CD14-positive monocyte (primary cell): ENCODE data around the gene RNF121. TPM values are rescaled to one million over a fixed set of nuclear protein-coding genes. Genes with fewer than 3 reads are reported as not detected.

Experiments
- DNase-seq, 3 donors: peaks; one replicate each; pipeline ENCODE4 v3.0.0-alpha.2; 2011 to 2022
- H2AFZ ChIP-seq: 2 replicates; pipeline ENCODE4 v1.6.0; 2012; ENCODE audit warnings: mild to moderate bottlenecking, low read depth, low read length, inconsistent platforms; ENCODE audit not compliant: insufficient read depth, poor library complexity, severe bottlenecking
- H3K27ac ChIP-seq, 2 donors: 1 replicate in 1 of 2; 2 replicates in 1 of 2; pipeline ENCODE4 v1.5.1; 2012 to 2013; ENCODE audit warnings: low read length in 2 of 2, control low read depth in 1 of 2, inconsistent platforms in 1 of 2, low read depth in 1 of 2, mild to moderate bottlenecking in 1 of 2
- H3K27me3 ChIP-seq, 2 donors: one replicate each; pipeline versions ENCODE4 v1.6.0 to v1.6.1; 2011 to 2013; ENCODE audit warnings: low read length in 2 of 2; ENCODE audit not compliant: control insufficient read depth in 2 of 2, insufficient read depth in 2 of 2
- H3K36me3 ChIP-seq, 2 donors: replicated peaks in 1 of 2; 1 replicate in 1 of 2; 2 replicates in 1 of 2; pipeline versions ENCODE4 v1.5.1 to v1.6.1; 2012 to 2013; ENCODE audit warnings: low read length in 2 of 2, control low read depth in 1 of 2, inconsistent platforms in 1 of 2, mild to moderate bottlenecking in 1 of 2; ENCODE audit not compliant: insufficient read depth in 2 of 2, control insufficient read depth in 1 of 2
- H3K4me1 ChIP-seq, 2 donors: 1 replicate in 1 of 2; 2 replicates in 1 of 2; pipeline versions ENCODE4 v1.5.1 to v1.6.1; 2012 to 2013; ENCODE audit warnings: low read length in 2 of 2, control low read depth in 1 of 2, inconsistent platforms in 1 of 2, mild to moderate bottlenecking in 1 of 2, moderate library complexity in 1 of 2; ENCODE audit not compliant: insufficient read depth in 2 of 2, control insufficient read depth in 1 of 2
- H3K4me2 ChIP-seq: replicated peaks from 2 replicates; pipeline ENCODE3; 2012; ENCODE audit warnings: low read length, moderate library complexity, mild to moderate bottlenecking; ENCODE audit not compliant: poor library complexity, severe bottlenecking; ENCODE audit errors: extremely low read depth
- H3K4me3 ChIP-seq, 3 experiments: fragments of 200-600 bp in 1 of 3; sonication (generic) in 1 of 3; replicated peaks in 1 of 3; 1 replicate in 2 of 3; 2 replicates in 1 of 3; pipeline ENCODE4 v1.5.1; 2011 to 2013; ENCODE audit warnings: low read length in 3 of 3, mild to moderate bottlenecking in 3 of 3, control low read depth in 2 of 3, low read depth in 2 of 3, inconsistent platforms in 1 of 3, moderate library complexity in 1 of 3
- H3K79me2 ChIP-seq: 2 replicates; pipeline ENCODE4 v1.6.0; 2012; ENCODE audit warnings: mild to moderate bottlenecking, control low read depth, inconsistent platforms, low read length, moderate library complexity; ENCODE audit not compliant: insufficient read depth
- H3K9ac ChIP-seq: 2 replicates; pipeline ENCODE4 v1.6.0; 2017; ENCODE audit warnings: low read length, mild to moderate bottlenecking; ENCODE audit not compliant: insufficient read depth, poor library complexity, severe bottlenecking
- H3K9me3 ChIP-seq, 2 donors: replicated peaks in 1 of 2; 1 replicate in 1 of 2; 2 replicates in 1 of 2; pipeline versions ENCODE4 v1.5.1 to v1.6.1; 2012 to 2013; ENCODE audit warnings: low read length in 2 of 2, control low read depth in 1 of 2; ENCODE audit not compliant: control insufficient read depth in 1 of 2, insufficient read depth in 1 of 2
- H4K20me1 ChIP-seq: 2 replicates; pipeline ENCODE4 v1.6.0; 2012; ENCODE audit warnings: mild to moderate bottlenecking, low read length, control low read depth, moderate library complexity; ENCODE audit not compliant: insufficient read depth
- H3K27ac Mint-ChIP-seq, 7 donors: one replicate each; pipeline ENCODE4 v1.8.0; 2020; ENCODE audit warnings: mild to moderate bottlenecking in 7 of 7, mixed read lengths in 7 of 7, moderate library complexity in 6 of 7, inconsistent platforms in 2 of 7
- H3K27me3 Mint-ChIP-seq, 3 donors: one replicate each; pipeline ENCODE4 v1.8.0; 2021 to 2022; ENCODE audit warnings: low read depth in 3 of 3, mild to moderate bottlenecking in 3 of 3, mixed read lengths in 3 of 3, moderate library complexity in 3 of 3, inconsistent platforms in 1 of 3
- H3K36me3 Mint-ChIP-seq, 2 donors: one replicate each; pipeline ENCODE4 v1.8.0; 2020; ENCODE audit warnings: mixed read lengths in 2 of 2, inconsistent platforms in 1 of 2, mild to moderate bottlenecking in 1 of 2
- H3K4me1 Mint-ChIP-seq: one replicate; pipeline ENCODE4 v1.8.0; 2020; ENCODE audit warnings: mild to moderate bottlenecking, mixed read lengths
- H3K4me3 Mint-ChIP-seq, 2 donors: one replicate each; pipeline ENCODE4 v1.8.0; 2020; ENCODE audit warnings: mild to moderate bottlenecking in 2 of 2, mixed read lengths in 2 of 2, moderate library complexity in 1 of 2
- H3K9me3 Mint-ChIP-seq, 7 donors: one replicate each; pipeline ENCODE4 v1.8.0; 2020 to 2022; ENCODE audit warnings: mixed read lengths in 7 of 7, mild to moderate bottlenecking in 6 of 7, moderate library complexity in 6 of 7, inconsistent platforms in 2 of 7
- WGBS: methylation state at CpG from one replicate; pipeline ENCODE4 v1.1.5; 2013; ENCODE audit warnings: missing lambda C conversion rate; ENCODE audit not compliant: insufficient coverage; 5-methylcytosine and 5-hydroxymethylcytosine counted together
- intact Hi-C, 2 donors: fragments of 100-400 bp; cut with micrococcal nuclease; formaldehyde crosslinking; loops; one replicate each; pipeline versions ENCODE4 v1.15.0 to v1.15.1; 2023
- polyA plus RNA-seq, 3 donors: library from polyadenylated mRNA; depleted of rRNA in 1 of 3; unstranded in 2 of 3; stranded (reverse) in 1 of 3; fragments of 300-500 nt in 2 of 3; fragments of >200 nt in 1 of 3; fragmentation: Illumina TruSeq in 2 of 3; gene quantifications; 1 replicate in 2 of 3; 2 replicates in 1 of 3; pipeline ENCODE4 v1.2.3, GENCODE V29; 2012 to 2021
- TF ChIP-seq, protein P1 (sequence below): fragments of 200-600 bp; IDR thresholded peaks from one replicate; pipeline ENCODE4 v1.8.0; 2022; ENCODE audit warnings: antibody characterized with exemption, mild to moderate bottlenecking

RNF121 gene
- polyA plus RNA-seq, 3 donors, result 7.7 to 25.2 (median 9.2) TPM

DNA sequence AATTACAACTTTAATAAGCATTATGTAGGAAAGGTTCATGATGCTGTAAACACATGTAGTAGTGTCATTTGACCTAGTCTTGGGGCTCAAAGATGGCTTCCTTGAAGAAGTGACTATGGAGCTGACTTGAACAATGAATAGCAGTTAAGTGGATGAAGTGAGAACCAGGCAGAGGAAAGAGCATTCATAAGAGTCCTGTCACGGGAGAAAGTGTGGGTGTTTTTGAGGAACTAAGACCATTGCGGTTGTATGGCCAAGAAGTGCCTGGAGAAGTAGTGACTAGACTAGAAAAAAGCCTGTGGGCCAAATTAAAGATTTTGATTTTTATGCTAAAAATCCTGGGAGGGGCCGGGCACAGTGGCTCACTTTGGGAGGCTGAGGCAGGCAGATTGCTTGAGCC is 62.6 kb downstream of the RNF121 start:
- H3K9me3 ChIP-seq, result no peaks in the 10 kb centered on the region
- no peaks in the 10 kb centered on the region for H3K9me3 Mint-ChIP-seq
- peaks cover 41 to 42% of the 10 kb centered on the region in 2 donors for H3K4me1 ChIP-seq
- no peak overlapping the region for H3K4me3 ChIP-seq
- H2AFZ ChIP-seq, result no peak overlapping the region
- no peaks in the 10 kb centered on the region for H3K27me3 ChIP-seq
- H3K4me3 Mint-ChIP-seq, result no peak overlapping the region
- DNase-seq, result peak; percentile 88 to 94 (median 90)
- H3K27ac ChIP-seq, result peak overlapping the region; percentile 77 to 89
- 0% methylated on average over 2 of the region's 3 CpGs for WGBS
- H3K27me3 Mint-ChIP-seq, result peaks cover 0 to 2% (median 2%) of the 10 kb centered on the region in 3 donors
- peaks cover 2 to 21% of the 10 kb centered on the region in 2 donors for H3K36me3 ChIP-seq
- peaks cover 39% of the 10 kb centered on the region for H3K4me1 Mint-ChIP-seq
- intact Hi-C loops, result no loop called here
- no peaks in the 10 kb centered on the region for H4K20me1 ChIP-seq
- H3K27ac Mint-ChIP-seq, result peak overlapping the region; percentile 87 to 97 (median 96)
- H3K79me2 ChIP-seq, result no peaks in the 10 kb centered on the region
- H3K36me3 Mint-ChIP-seq, result peaks cover 34 to 45% of the 10 kb centered on the region in 2 donors
- TF ChIP-seq, protein P1, sequence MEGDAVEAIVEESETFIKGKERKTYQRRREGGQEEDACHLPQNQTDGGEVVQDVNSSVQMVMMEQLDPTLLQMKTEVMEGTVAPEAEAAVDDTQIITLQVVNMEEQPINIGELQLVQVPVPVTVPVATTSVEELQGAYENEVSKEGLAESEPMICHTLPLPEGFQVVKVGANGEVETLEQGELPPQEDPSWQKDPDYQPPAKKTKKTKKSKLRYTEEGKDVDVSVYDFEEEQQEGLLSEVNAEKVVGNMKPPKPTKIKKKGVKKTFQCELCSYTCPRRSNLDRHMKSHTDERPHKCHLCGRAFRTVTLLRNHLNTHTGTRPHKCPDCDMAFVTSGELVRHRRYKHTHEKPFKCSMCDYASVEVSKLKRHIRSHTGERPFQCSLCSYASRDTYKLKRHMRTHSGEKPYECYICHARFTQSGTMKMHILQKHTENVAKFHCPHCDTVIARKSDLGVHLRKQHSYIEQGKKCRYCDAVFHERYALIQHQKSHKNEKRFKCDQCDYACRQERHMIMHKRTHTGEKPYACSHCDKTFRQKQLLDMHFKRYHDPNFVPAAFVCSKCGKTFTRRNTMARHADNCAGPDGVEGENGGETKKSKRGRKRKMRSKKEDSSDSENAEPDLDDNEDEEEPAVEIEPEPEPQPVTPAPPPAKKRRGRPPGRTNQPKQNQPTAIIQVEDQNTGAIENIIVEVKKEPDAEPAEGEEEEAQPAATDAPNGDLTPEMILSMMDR, result no peak
- H3K4me2 ChIP-seq, result no peak overlapping the region
- H3K9ac ChIP-seq, result peak overlapping the region; percentile 32

DNA sequence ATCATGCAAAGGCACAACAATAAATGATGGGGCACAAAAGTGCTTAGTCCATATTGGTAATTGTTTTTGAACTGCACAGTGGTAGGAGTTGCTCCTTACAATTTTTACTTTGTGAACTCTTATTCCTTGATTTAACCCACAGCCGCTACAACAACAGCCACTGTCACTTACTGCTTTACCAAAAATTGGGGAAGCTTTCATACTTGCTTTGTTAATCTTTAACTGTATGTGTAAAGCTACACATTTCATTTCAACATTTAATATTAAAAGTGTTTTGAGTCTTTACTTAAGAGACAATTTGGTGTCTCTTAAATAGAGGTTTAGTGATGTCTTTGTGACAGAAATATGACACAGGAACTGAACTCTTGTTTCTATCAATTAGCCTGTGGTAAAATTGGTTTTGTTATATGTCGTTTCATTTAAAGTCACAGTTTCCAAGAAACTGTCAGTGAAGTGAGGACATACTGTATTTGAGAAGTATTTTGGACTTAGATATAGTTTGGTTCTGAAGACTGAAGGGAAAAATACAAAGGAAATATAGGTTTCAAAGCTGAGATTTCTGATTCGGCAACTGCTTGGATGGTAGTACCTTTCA is 63.4 kb downstream of the RNF121 start:
- Histone ChIP-seq H3K4me1 (peaks cover 44 to 46% of the 10 kb centered on the region in 2 donors), H3K36me3 (peaks cover 2 to 19% of the 10 kb centered on the region in 2 donors), H3K9me3 (no peaks in the 10 kb centered on the region), H4K20me1 (no peaks in the 10 kb centered on the region), H3K27ac (peak overlapping the region; percentile 77 to 89), H3K9ac (peak overlapping the region; percentile 32), H2AFZ (no peak overlapping the region), H3K4me3 (no peak overlapping the region), H3K79me2 (no peaks in the 10 kb centered on the region), H3K4me2 (no peak overlapping the region), H3K27me3 (no peaks in the 10 kb centered on the region)
- H3K9me3 Mint-ChIP-seq, result peaks cover 0 to 3% (median 0%) of the 10 kb centered on the region in 7 donors
- WGBS, result no CpG with 5 or more reads among the region's 3 CpGs
- no peak overlapping the region for H3K4me3 Mint-ChIP-seq
- intact Hi-C loops, result no loop called here
- TF ChIP-seq, protein P1, result no peak
- peaks cover 46% of the 10 kb centered on the region for H3K4me1 Mint-ChIP-seq
- H3K36me3 Mint-ChIP-seq, result peaks cover 33 to 43% of the 10 kb centered on the region in 2 donors
- peak in 1 of 3 donors; percentile 17 for DNase-seq
- H3K27ac Mint-ChIP-seq, result peak overlapping the region; percentile 87 to 97 (median 96)
- H3K27me3 Mint-ChIP-seq, result peaks cover 0 to 2% (median 2%) of the 10 kb centered on the region in 3 donors
